ENCODE results near the gene AFTPH.

- TF ChIP-seq CTCF (conservative IDR thresholded peaks at IDR 0.05; ENCODE audit: low read depth, low read length) (no peak), EZH2 (IDR thresholded peaks at IDR 0.05; ENCODE audit: borderline replicate concordance, low read depth, low read length, poor library complexity, severe bottlenecking) (no peak)
Measured at GRCh38 chr2:64551851-64552250, 27.7 kb downstream of the AFTPH start.
